Mucosa of rectum (tissue), 2 donors: ENCODE results near the gene L3MBTL4.
"Not testable (repeated sequence)": the region's sequence is repeated elsewhere in the genome, so short reads cannot be mapped to it uniquely, and the experiment has no call there.

Source experiments
- H3K27ac ChIP-seq, 2 donors: one replicate each; pipeline ENCODE4 v1.7.0; 2013; ENCODE audit warnings: inconsistent platforms in 2 of 2, low read depth in 2 of 2, low read length in 2 of 2
- H3K27me3 ChIP-seq, 2 donors: one replicate each; pipeline ENCODE4 v1.7.0; 2013; ENCODE audit warnings: low read length in 2 of 2; ENCODE audit not compliant: control insufficient read depth in 2 of 2, insufficient read depth in 2 of 2
- H3K36me3 ChIP-seq, 2 donors: one replicate each; pipeline ENCODE4 v1.7.0; 2013; ENCODE audit warnings: low read length in 2 of 2; ENCODE audit not compliant: control insufficient read depth in 2 of 2, insufficient read depth in 2 of 2
- H3K4me1 ChIP-seq, 2 donors: one replicate each; pipeline ENCODE4 v1.7.0; 2013; ENCODE audit warnings: low read length in 2 of 2, mild to moderate bottlenecking in 1 of 2; ENCODE audit not compliant: control insufficient read depth in 2 of 2, insufficient read depth in 2 of 2
- H3K4me3 ChIP-seq, 2 donors: one replicate each; pipeline ENCODE4 v1.7.0; 2013; ENCODE audit warnings: low read length in 2 of 2
- H3K9ac ChIP-seq, 2 donors: one replicate each; pipeline ENCODE4 v1.7.0; 2013; ENCODE audit warnings: low read length in 2 of 2, low read depth in 1 of 2, mild to moderate bottlenecking in 1 of 2
- H3K9me3 ChIP-seq, 2 donors: one replicate each; pipeline ENCODE4 v1.7.0; 2013; ENCODE audit warnings: low read length in 2 of 2; ENCODE audit not compliant: control insufficient read depth in 2 of 2
- donor health status: healthy.
- donor health status: Normal muscosa, but diverticular disease.

L3MBTL4 gene

GRCh38 chr18:6207116-6207515, 207.6 kb downstream of the L3MBTL4 start:
- Histone ChIP-seq H3K36me3 (no peaks in the 10 kb centered on the region), H3K27me3 (no peaks in the 10 kb centered on the region), H3K9ac (no peak overlapping the region), H3K9me3 (no peaks in the 10 kb centered on the region), H3K4me3 (no peak overlapping the region), H3K4me1 (no peaks in the 10 kb centered on the region), H3K27ac (no peak overlapping the region)

GRCh38 chr18:6205706-6206105, 209.0 kb downstream of the L3MBTL4 start:
- Histone ChIP-seq H3K9me3 (no peaks in the 10 kb centered on the region), H3K36me3 (no peaks in the 10 kb centered on the region), H3K27ac (no peak overlapping the region), H3K27me3 (no peaks in the 10 kb centered on the region), H3K4me3 (no peak overlapping the region), H3K4me1 (no peaks in the 10 kb centered on the region), H3K9ac (no peak overlapping the region)

GRCh38 chr18:6204476-6204875, 210.2 kb downstream of the L3MBTL4 start:
- Histone ChIP-seq H3K27ac (no peak overlapping the region), H3K4me1 (no peaks in the 10 kb centered on the region), H3K9ac (no peak overlapping the region), H3K9me3 (no peaks in the 10 kb centered on the region), H3K27me3 (no peaks in the 10 kb centered on the region), H3K4me3 (no peak overlapping the region), H3K36me3 (no peaks in the 10 kb centered on the region)

- Histone ChIP-seq H3K9me3 (no peaks in the 10 kb centered on the region), H3K27ac (no peak overlapping the region), H3K4me3 (no peak overlapping the region), H3K4me1 (no peaks in the 10 kb centered on the region), H3K36me3 (no peaks in the 10 kb centered on the region), H3K9ac (no peak overlapping the region), H3K27me3 (no peaks in the 10 kb centered on the region)
Observed at GRCh38 chr18:6203791-6204190, 210.9 kb downstream of the L3MBTL4 start.

- no peaks in the 10 kb centered on the region for H3K36me3 ChIP-seq
- H3K4me1 ChIP-seq = no peaks in the 10 kb centered on the region
- H3K9ac ChIP-seq = no peak overlapping the region
- no peaks in the 10 kb centered on the region for H3K9me3 ChIP-seq
- no peak overlapping the region for H3K27ac ChIP-seq
- H3K27me3 ChIP-seq = no peaks in the 10 kb centered on the region
- no peak overlapping the region for H3K4me3 ChIP-seq
Observed at GRCh38 chr18:6202861-6203260, 211.8 kb downstream of the L3MBTL4 start.

- no peaks in the 10 kb centered on the region for H3K4me1 ChIP-seq
- no peak overlapping the region for H3K4me3 ChIP-seq
- no peak overlapping the region for H3K27ac ChIP-seq
- no peaks in the 10 kb centered on the region for H3K27me3 ChIP-seq
- no peaks in the 10 kb centered on the region for H3K9me3 ChIP-seq
- H3K36me3 ChIP-seq = no peaks in the 10 kb centered on the region
- H3K9ac ChIP-seq = no peak overlapping the region
Observed at GRCh38 chr18:6200204-6200774, 214.4 kb downstream of the L3MBTL4 start.

GRCh38 chr18:6199777-6200176, 214.9 kb downstream of the L3MBTL4 start:
- no peaks in the 10 kb centered on the region for H3K9me3 ChIP-seq
- no peaks in the 10 kb centered on the region for H3K27me3 ChIP-seq
- no peak overlapping the region for H3K9ac ChIP-seq
- H3K36me3 ChIP-seq = no peaks in the 10 kb centered on the region
- no peak overlapping the region for H3K4me3 ChIP-seq
- no peaks in the 10 kb centered on the region for H3K4me1 ChIP-seq
- H3K27ac ChIP-seq = no peak overlapping the region

GRCh38 chr18:6198585-6198984, 216.1 kb downstream of the L3MBTL4 start:
- Histone ChIP-seq H3K36me3 (no peaks in the 10 kb centered on the region), H3K27ac (no peak overlapping the region), H3K27me3 (no peaks in the 10 kb centered on the region), H3K9me3 (no peaks in the 10 kb centered on the region), H3K4me3 (no peak overlapping the region), H3K4me1 (no peaks in the 10 kb centered on the region), H3K9ac (no peak overlapping the region)

- H3K9me3 ChIP-seq = no peaks in the 10 kb centered on the region
Observed at GRCh38 chr18:6194640-6195039, 220.1 kb downstream of the L3MBTL4 start.

GRCh38 chr18:6185782-6186181, 228.9 kb downstream of the L3MBTL4 start:
- H3K4me3 ChIP-seq, H3K9ac ChIP-seq, H3K9me3 ChIP-seq, H3K27me3 ChIP-seq, H3K4me1 ChIP-seq, H3K27ac ChIP-seq, H3K36me3 ChIP-seq: not testable (repeated sequence)

More at GRCh38 chr18:6194640-6195039, 220.1 kb downstream of the L3MBTL4 start:
- Histone ChIP-seq H3K27ac (no peak overlapping the region), H3K36me3 (no peaks in the 10 kb centered on the region), H3K4me1 (no peaks in the 10 kb centered on the region), H3K4me3 (no peak overlapping the region), H3K9ac (no peak overlapping the region), H3K27me3 (no peaks in the 10 kb centered on the region)
